Memory B cell (primary cell): ENCODE measurements around the gene GNG12.
A peak's percentile ranks its signal among the peaks of the same experiment; 100 is the strongest.

Experiments
- ATAC-seq: fragments of 150-1000 bp; cut with Tn5 transposase; 2 replicates; pipeline ENCODE4 v1.10.0; 2021; ENCODE audit warnings: low read depth, mild to moderate bottlenecking, moderate library complexity
- DNase-seq, 2 donors: peaks; one replicate each; pipeline ENCODE4 v3.0.0; 2022; ENCODE audit warnings: low spot score in 2 of 2
- H3K27ac Mint-ChIP-seq: one replicate; pipeline ENCODE4 v1.8.0; 2022; ENCODE audit warnings: mild to moderate bottlenecking, moderate library complexity, mixed read lengths
- H3K27me3 Mint-ChIP-seq: one replicate; pipeline ENCODE4 v1.8.0; 2022; ENCODE audit warnings: mixed read lengths
- H3K36me3 Mint-ChIP-seq: one replicate; pipeline ENCODE4 v1.8.0; 2022; ENCODE audit warnings: mild to moderate bottlenecking, mixed read lengths
- H3K4me1 Mint-ChIP-seq: one replicate; pipeline ENCODE4 v1.8.0; 2022; ENCODE audit warnings: mixed read lengths
- H3K4me3 Mint-ChIP-seq: one replicate; pipeline ENCODE4 v1.8.0; 2022; ENCODE audit warnings: mild to moderate bottlenecking, moderate library complexity, mixed read lengths
- H3K9me3 Mint-ChIP-seq: one replicate; pipeline ENCODE4 v1.8.0; 2022; ENCODE audit warnings: mixed read lengths

The GNG12 gene

DNA sequence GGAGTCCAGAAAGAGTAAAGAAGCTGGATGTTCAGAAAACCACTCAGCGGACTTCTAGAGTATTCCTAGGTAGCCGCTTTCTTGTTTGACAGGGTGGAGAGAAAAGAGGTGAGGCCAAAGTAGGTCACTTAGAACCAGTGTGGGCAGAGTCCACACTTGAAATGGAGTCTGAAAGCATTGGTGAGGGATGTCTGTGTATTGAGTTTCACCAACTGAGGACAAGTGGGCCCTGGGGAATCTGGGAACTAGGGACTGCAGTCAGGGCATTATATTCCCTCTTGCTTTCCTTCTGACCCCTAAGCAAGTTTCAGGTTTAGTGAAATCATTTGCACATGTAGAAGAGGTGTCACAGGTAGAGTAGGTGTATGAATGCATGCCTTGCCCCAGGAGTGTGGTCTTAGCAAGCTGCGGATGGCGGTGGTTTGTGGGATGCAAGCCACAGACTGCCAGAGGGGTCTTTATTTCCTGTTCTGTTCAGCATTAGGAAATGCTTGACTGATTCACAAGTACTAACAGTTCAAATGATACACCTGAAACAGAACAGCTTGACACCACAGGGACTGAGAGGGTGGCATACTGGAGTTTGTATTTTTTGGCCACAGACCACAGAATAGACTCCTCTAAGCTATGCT, 1.1 kb upstream of the GNG12 start:
- ATAC-seq, result no peak
- H3K36me3 Mint-ChIP-seq, result no peaks in the 10 kb centered on the region
- no peaks in the 10 kb centered on the region for H3K9me3 Mint-ChIP-seq
- H3K4me1 Mint-ChIP-seq, result peaks cover 8% of the 10 kb centered on the region
- DNase-seq, result no peak
- no peak overlapping the region for H3K27ac Mint-ChIP-seq
- no peak overlapping the region for H3K4me3 Mint-ChIP-seq
- peaks cover 21% of the 10 kb centered on the region for H3K27me3 Mint-ChIP-seq

DNA sequence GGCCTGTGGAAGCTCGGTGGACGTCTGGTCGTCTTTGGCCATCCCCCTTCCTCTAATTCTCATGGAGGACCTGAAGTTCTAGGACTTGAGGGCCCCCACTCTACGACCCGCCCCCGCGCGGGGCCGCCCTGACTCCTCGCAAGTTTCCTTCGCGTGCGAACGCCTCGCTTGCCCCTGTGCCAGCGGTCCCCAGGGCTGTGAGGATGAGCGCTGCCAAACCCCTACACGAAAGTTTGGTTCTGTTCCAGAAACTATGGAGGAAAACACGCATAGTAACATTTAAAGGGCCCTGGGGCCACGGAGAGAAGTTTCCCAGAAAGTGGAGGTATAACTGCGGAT, 304 bp upstream of the GNG12 start:
- peaks cover 8% of the 10 kb centered on the region for H3K4me1 Mint-ChIP-seq
- H3K36me3 Mint-ChIP-seq, result no peaks in the 10 kb centered on the region
- ATAC-seq, result no peak
- peaks cover 21% of the 10 kb centered on the region for H3K27me3 Mint-ChIP-seq
- no peak overlapping the region for H3K27ac Mint-ChIP-seq
- no peak for DNase-seq
- H3K4me3 Mint-ChIP-seq, result peak overlapping the region; percentile 64
- no peaks in the 10 kb centered on the region for H3K9me3 Mint-ChIP-seq

DNA sequence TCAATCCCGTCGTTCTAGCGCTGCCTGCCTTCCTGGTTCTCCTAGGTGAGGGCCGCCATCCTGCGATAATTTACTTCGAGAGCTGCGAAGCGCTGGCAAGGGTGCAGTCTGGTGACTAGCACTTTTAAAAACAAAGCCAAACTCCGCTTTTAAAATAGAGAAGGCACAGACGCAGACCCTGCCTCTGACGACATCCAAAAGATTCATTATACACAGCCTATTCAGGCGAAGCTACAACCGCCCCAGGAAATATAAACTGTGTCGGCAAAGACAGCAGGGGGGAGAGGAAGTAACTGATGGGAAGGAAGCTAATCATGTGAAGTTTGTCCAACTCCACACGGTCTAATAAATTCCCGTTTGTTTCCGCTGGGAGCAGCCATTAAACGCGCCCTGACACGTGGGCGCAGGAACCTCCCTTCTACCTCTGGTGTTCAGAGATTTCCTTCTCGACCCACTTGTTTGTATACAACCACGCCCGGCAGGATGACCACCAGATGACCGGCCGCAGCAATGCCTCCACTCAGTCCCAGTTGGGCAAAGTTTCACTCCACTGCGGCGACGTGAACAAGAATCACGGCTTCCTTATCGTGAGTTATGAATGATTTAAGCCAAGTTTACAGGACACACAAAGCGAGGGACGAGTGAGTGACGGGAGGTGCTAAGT, 1.3 kb downstream of the GNG12 start:
- DNase-seq (no peak), ATAC-seq (peak; percentile 32)
- Mint-ChIP-seq H3K4me3 (peak overlapping the region; percentile 75), H3K27me3 (peaks cover 20% of the 10 kb centered on the region), H3K9me3 (no peaks in the 10 kb centered on the region), H3K4me1 (peaks cover 8% of the 10 kb centered on the region), H3K36me3 (no peaks in the 10 kb centered on the region), H3K27ac (no peak overlapping the region)

DNA sequence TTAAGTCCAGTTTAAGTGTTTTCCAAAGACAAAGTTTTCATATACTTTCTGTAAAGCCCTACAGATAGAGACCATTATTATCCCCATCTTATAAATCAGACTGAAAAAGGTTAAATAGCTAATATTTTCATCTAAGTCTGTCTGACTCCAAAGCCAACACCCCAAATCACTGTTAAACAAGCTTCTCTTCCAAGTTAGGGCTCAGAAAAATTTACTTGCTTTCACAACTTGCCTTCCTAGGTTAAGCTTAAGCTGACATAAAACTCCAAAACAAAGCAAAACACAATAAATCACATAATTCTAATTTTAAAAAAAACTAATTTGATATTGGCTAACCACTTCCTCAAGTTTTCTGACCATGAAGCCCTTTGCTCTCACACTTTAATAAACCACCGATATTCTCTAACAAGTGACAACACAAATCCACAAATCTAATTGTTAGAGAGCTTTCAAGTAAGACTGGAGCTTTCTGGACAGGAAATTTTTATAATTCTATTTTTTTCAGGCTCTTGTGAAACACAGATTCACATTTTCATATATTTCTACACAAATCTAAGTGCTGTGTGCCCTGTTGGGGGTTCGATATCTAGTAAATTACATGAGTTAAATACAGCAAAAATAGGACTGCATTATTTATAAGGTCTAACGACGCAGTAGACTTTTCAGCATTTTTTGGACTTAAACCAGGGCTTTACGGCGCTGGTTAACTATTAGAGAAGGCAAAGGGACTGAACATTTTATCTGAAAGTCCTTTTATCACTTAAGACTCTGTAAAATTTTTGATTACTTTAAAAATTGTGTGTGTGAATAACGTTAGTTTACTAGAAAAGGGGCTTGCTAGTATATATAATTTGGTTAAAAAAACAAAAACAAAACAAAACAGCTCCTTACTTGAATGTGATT, 2.1 kb downstream of the GNG12 start:
- Mint-ChIP-seq H3K27ac (no peak overlapping the region), H3K27me3 (peaks cover 21% of the 10 kb centered on the region), H3K36me3 (no peaks in the 10 kb centered on the region), H3K4me1 (peaks cover 8% of the 10 kb centered on the region), H3K4me3 (peak overlapping the region; percentile 75), H3K9me3 (no peaks in the 10 kb centered on the region)
- DNase-seq (no peak), ATAC-seq (no peak)

DNA sequence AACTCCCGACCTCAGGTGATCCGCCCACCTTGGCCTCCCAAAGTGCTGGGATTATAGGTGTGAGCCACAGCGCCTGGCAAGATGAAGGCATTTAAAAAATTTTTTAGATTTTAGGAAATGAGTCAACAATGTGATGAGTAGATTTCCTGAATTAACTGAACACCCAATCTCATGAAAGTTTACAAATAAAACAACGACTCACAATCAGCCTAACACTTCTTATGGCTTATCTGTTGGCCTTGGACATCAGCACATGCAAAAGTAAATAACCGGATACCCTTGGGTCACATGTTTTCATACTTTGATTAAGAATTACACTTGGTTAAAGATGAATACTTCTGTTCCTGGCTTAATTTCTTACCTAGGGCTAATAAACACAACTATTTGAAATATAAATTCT, 3.0 kb downstream of the GNG12 start:
- ATAC-seq (no peak), DNase-seq (no peak)
- H3K36me3 Mint-ChIP-seq, result no peaks in the 10 kb centered on the region
- no peak overlapping the region for H3K4me3 Mint-ChIP-seq
- no peak overlapping the region for H3K27ac Mint-ChIP-seq
- peaks cover 8% of the 10 kb centered on the region for H3K4me1 Mint-ChIP-seq
- no peaks in the 10 kb centered on the region for H3K9me3 Mint-ChIP-seq
- H3K27me3 Mint-ChIP-seq, result peaks cover 21% of the 10 kb centered on the region

DNA sequence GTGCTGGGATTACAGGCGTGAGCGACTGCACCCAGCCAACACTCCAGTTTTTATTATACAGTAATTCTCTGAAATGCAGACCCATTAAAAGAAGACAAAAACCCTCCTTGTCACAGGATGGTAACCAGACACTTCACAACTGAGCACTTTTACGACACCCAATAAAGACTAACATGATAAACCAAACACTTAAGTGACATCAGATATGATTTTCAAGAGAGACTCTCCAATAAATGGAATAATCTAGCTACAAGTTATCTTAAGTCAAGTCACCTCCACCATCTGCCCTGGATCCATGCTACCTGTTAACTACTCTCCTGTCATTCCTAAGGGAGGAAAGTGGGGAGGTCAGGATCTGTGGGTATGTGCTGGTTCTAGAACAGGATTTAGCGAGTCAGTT, 5.6 kb downstream of the GNG12 start:
- H3K36me3 Mint-ChIP-seq, result no peaks in the 10 kb centered on the region
- H3K27ac Mint-ChIP-seq, result no peak overlapping the region
- H3K9me3 Mint-ChIP-seq, result no peaks in the 10 kb centered on the region
- no peak overlapping the region for H3K4me3 Mint-ChIP-seq
- peaks cover 11% of the 10 kb centered on the region for H3K27me3 Mint-ChIP-seq
- H3K4me1 Mint-ChIP-seq, result peaks cover 8% of the 10 kb centered on the region
- DNase-seq, result no peak
- no peak for ATAC-seq

DNA sequence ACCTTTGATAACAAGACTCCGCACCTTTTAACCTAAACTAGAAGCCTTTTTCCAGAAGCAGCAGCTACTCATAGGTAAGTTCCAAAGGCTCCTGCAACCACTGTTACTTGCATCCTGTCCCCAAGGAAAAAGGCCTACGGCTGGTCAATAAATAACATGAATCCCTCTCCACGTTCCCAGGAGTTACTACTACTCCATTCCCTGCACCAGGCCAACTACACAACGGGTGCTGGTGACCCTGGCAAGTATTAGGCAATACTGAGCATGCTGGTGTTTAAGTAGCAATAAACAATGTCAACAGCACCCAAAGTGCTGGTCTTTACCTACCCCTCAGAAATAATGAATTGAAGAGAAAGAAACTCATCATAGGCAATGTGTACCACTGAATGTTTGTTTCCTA, 7.7 kb downstream of the GNG12 start:
- H3K9me3 Mint-ChIP-seq, result no peaks in the 10 kb centered on the region
- peaks cover 2% of the 10 kb centered on the region for H3K27me3 Mint-ChIP-seq
- H3K4me3 Mint-ChIP-seq, result no peak overlapping the region
- H3K36me3 Mint-ChIP-seq, result no peaks in the 10 kb centered on the region
- no peak overlapping the region for H3K27ac Mint-ChIP-seq
- DNase-seq (no peak), ATAC-seq (no peak)
- H3K4me1 Mint-ChIP-seq, result no peaks in the 10 kb centered on the region

DNA sequence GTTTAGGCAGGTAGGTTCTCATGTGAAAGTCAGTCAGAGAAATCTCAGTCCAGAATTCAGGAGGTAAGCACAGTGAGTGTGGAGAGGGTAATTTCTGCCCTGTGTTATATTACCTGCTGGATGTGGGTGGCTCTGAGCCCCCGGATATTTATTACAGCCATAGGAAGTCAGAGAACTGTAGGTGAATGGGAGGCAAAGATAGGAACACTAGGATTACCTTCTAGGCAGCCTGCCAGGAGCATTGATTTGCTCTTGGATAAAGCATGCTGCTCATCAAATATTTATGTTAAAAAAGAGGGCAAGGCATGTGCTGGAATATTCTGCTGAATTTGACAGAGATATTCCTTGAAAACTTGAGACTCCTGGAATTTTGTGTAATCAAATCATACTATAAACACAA, 8.5 kb downstream of the GNG12 start:
- no peak for ATAC-seq
- no peaks in the 10 kb centered on the region for H3K4me1 Mint-ChIP-seq
- H3K27ac Mint-ChIP-seq, result no peak overlapping the region

DNA sequence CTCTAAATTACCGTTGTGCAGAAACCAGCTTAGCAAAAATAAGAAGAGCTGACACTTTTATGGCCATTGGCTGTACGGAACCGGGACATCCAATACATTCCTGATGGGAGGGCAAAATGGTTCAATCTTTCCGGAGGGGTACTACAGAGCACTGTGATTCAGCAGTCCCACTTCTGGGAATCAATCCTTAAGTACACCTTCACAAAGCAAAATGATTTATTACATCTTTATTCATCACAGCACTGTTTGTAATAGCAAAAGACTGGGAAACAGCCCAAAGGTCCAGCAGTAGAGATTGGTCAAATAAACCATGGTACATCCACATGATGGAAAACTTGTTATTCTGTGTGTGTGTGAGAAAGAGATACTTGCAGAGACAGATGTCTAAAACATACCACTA, 9.7 kb downstream of the GNG12 start:
- H3K9me3 Mint-ChIP-seq, result no peaks in the 10 kb centered on the region
- ATAC-seq (no peak), DNase-seq (no peak)
- H3K27me3 Mint-ChIP-seq, result peaks cover 7% of the 10 kb centered on the region
- H3K27ac Mint-ChIP-seq, result no peak overlapping the region
- H3K4me3 Mint-ChIP-seq, result no peak overlapping the region
- no peaks in the 10 kb centered on the region for H3K36me3 Mint-ChIP-seq
- no peaks in the 10 kb centered on the region for H3K4me1 Mint-ChIP-seq

More for the DNA sequence above, 8.5 kb downstream of the GNG12 start:
- DNase-seq, result no peak
- H3K4me3 Mint-ChIP-seq, result no peak overlapping the region
- no peaks in the 10 kb centered on the region for H3K36me3 Mint-ChIP-seq
- peaks cover 3% of the 10 kb centered on the region for H3K27me3 Mint-ChIP-seq
- no peaks in the 10 kb centered on the region for H3K9me3 Mint-ChIP-seq

DNA sequence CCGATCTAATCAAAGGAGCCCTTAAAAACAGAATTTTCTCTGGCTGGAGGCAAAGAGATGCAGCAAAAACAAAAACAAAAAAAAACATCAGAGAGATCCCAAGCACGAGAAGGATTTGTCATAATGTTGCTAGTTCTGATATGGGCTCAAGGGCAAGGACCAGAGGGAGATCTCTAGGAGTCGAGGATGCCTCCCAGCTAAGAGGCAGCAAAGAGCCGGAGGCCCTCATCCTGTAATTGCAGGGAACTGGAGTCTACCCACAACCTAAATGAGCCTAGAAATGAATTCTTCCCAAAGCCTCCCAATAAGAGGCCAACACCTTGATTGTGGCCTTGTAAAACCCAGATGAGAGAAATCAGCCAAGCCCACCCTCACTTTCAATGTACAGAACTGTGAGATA, 12.0 kb downstream of the GNG12 start:
- no peaks in the 10 kb centered on the region for H3K36me3 Mint-ChIP-seq
- DNase-seq, result no peak
- H3K27me3 Mint-ChIP-seq, result peaks cover 7% of the 10 kb centered on the region
- H3K9me3 Mint-ChIP-seq, result no peaks in the 10 kb centered on the region
- H3K4me1 Mint-ChIP-seq, result no peaks in the 10 kb centered on the region
- H3K4me3 Mint-ChIP-seq, result no peak overlapping the region
- no peak for ATAC-seq
- H3K27ac Mint-ChIP-seq, result no peak overlapping the region

DNA sequence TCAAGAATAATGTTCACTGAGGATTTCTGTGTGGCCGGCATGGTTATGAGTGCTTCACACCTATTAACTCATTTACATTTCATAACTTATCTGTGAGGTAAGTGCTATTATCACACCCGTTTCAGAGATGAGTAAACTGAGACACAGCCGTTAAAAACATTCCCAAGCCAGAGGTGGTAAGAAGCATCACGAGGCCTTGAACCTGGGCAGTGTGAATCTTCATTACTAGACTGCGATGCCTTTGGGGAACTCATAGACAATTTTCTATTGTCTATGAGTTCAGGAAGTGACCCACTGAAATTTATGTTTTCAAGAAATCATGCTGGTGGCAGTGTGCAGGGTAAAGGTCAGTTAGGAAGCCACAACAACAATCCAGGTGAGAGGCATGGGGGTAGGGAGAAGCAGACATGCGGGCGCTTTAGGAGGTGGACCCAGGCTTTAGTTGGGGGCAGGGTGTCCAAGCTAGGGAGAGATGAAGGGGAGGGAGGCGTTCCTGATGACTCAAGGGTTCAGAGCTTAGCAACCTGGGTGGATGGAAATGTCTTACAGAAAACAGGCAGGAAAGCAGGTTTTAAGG, 14.5 kb downstream of the GNG12 start:
- ATAC-seq, result no peak
- H3K36me3 Mint-ChIP-seq, result no peaks in the 10 kb centered on the region
- peaks cover 9% of the 10 kb centered on the region for H3K27me3 Mint-ChIP-seq
- no peak for DNase-seq
- no peaks in the 10 kb centered on the region for H3K4me1 Mint-ChIP-seq
- H3K27ac Mint-ChIP-seq, result no peak overlapping the region
- no peaks in the 10 kb centered on the region for H3K9me3 Mint-ChIP-seq
- no peak overlapping the region for H3K4me3 Mint-ChIP-seq

DNA sequence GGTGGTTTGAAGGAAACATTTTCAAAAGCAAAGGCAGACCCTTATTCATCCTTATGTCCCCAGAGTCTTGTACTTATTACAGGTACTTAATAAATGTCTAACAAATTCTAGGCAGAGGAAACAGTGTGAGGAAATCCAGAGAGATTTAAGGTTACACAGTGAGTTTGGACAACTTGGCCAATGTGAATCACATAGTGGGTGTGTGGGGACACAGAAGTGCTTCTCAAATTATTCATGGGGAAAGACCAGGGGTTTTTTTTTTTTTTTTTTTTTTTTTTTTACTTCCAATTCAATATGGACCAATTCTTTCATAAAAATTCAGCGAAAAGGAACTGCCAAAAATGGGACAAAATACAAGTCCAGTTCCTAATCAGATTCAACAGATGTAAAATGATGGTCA, 15.1 kb downstream of the GNG12 start:
- ATAC-seq (no peak), DNase-seq (no peak)
- Mint-ChIP-seq H3K27me3 (peaks cover 9% of the 10 kb centered on the region), H3K4me3 (no peak overlapping the region), H3K4me1 (no peaks in the 10 kb centered on the region), H3K9me3 (no peaks in the 10 kb centered on the region), H3K27ac (no peak overlapping the region), H3K36me3 (no peaks in the 10 kb centered on the region)

DNA sequence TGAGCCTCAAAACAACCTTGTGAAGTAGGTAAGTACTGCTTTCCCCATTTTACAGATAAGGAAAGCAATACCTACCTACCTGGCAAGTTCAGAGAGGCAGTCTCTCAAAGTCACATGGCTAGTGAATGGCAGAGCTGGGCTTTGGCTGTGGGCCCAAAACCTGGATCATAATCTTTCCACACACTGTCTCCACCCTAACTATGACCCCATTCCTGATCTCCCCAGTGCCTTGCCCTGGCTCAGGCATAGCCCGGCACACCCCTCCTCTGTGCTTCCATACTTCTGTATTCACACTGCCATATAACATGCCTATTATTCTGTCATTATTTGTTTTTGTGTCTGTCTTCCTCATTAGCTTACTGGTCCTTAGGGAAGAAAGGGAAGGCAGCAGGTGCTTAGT, 15.9 kb downstream of the GNG12 start:
- Mint-ChIP-seq H3K4me3 (no peak overlapping the region), H3K27ac (no peak overlapping the region), H3K4me1 (no peaks in the 10 kb centered on the region), H3K36me3 (no peaks in the 10 kb centered on the region), H3K9me3 (no peaks in the 10 kb centered on the region), H3K27me3 (peaks cover 9% of the 10 kb centered on the region)
- no peak for ATAC-seq
- DNase-seq, result no peak

DNA sequence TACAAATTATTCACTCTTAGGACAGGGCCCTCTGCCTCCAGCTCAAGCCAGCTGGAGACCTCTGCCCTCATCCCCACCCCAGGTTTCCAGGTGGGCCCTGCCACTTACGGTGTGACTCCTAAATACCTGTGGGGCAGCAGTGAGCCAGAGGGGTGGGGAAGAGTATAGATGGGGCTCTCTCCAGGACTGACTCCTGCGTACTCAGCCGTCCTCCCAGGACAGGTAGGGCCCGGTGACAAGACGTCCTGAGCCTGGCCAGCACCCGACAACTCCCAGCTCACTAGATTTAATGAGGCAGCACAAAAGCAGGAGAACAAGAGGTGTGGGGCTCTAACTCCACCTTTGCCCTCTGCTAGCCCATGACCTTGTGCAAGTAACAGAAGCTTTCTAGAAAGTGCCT, 16.8 kb downstream of the GNG12 start:
- no peak for DNase-seq
- H3K4me1 Mint-ChIP-seq, result no peaks in the 10 kb centered on the region

More for the DNA sequence above, 16.8 kb downstream of the GNG12 start:
- Mint-ChIP-seq H3K27ac (no peak overlapping the region), H3K36me3 (no peaks in the 10 kb centered on the region), H3K27me3 (peaks cover 9% of the 10 kb centered on the region), H3K9me3 (no peaks in the 10 kb centered on the region), H3K4me3 (no peak overlapping the region)
- ATAC-seq, result no peak
